HepG2 (cell line): ENCODE measurements around the gene PPP1R27.

Experiments used
- CTCF ChIP-seq: sonication (generic); formaldehyde crosslinking; IDR thresholded peaks from 2 replicates; pipeline ENCODE4 v1.5.0; 2020; ENCODE audit warnings: mild to moderate bottlenecking, missing genetic modification reagents, moderate library complexity
- ESRRA ChIP-seq: sonication (generic); formaldehyde crosslinking; IDR thresholded peaks from 2 replicates; pipeline ENCODE4 v1.5.1; 2020; ENCODE audit warnings: mild to moderate bottlenecking, low read depth, missing genetic modification reagents
- KDM4B ChIP-seq: sonication (generic); formaldehyde crosslinking; IDR thresholded peaks from 2 replicates; pipeline ENCODE4 v1.4.0; 2020; ENCODE audit warnings: missing genetic modification reagents
- ZBTB3 ChIP-seq: sonication (generic); formaldehyde crosslinking; IDR thresholded peaks from 2 replicates; pipeline ENCODE4 v1.4.0; 2020; ENCODE audit warnings: low read depth, mild to moderate bottlenecking, moderate library complexity, missing genetic modification reagents, borderline replicate concordance
- ZNF280D ChIP-seq: sonication (generic); formaldehyde crosslinking; IDR thresholded peaks from 2 replicates; pipeline ENCODE4 v1.5.1; 2020; ENCODE audit warnings: mild to moderate bottlenecking, missing genetic modification reagents

DNA sequence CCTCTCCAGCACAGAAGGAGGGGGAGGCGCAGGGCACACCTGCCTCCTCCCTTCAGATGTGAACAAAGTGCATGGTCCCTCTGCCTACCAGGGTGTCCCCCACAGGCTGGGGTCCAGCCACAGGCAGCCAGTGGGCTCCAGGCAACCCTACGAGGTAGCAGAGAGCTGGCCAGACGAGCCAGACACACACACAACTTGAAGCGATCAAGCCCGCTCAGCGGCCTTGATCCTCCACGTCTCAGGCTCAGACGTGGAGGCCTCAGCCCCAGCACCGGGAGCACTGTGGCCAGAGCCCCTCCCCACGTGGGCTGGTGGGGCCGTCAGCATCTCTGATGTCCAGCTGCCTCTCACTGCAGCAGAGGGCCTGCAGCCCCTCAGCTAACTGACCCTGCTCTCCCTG, 10.3 kb downstream of the PPP1R27 start:
- TF ChIP-seq ZNF280D = no peak
- no peak for TF ChIP-seq ESRRA
- no peak for TF ChIP-seq CTCF (CRISPR knock-in tag)
- TF ChIP-seq KDM4B (CRISPR knock-in tag) = no peak
- TF ChIP-seq ZBTB3 (CRISPR knock-in tag) = no peak
